HepG2 (cell line): Measurements from ENCODE around the gene PROC. TPM values are rescaled to one million over a fixed set of nuclear protein-coding genes. Genes with fewer than 3 reads are reported as not detected.

Source experiments
- KLF15 ChIP-seq: sonication (generic); formaldehyde crosslinking; IDR thresholded peaks from 2 replicates; pipeline ENCODE4 v1.8.1; 2023; ENCODE audit warnings: borderline replicate concordance, mild to moderate bottlenecking, inconsistent platforms, missing genetic modification reagents, mixed read lengths
- MAFF ChIP-seq: IDR thresholded peaks from 2 replicates; pipeline ENCODE4 v1.6.1; 2011; ENCODE audit warnings: low read depth, low read length, improper control_type of control experiment
- RNF219 ChIP-seq: sonication (generic); formaldehyde crosslinking; IDR thresholded peaks from 2 replicates; pipeline ENCODE4 v1.5.0; 2020; ENCODE audit warnings: mild to moderate bottlenecking, missing genetic modification reagents
- SKIL ChIP-seq: sonication (generic); formaldehyde crosslinking; IDR thresholded peaks from 2 replicates; pipeline ENCODE4 v1.8.0; 2022; ENCODE audit warnings: missing genetic modification reagents, mild to moderate bottlenecking, moderate library complexity, borderline replicate concordance
- STAT6 ChIP-seq: sonication (generic); formaldehyde crosslinking; IDR thresholded peaks from 2 replicates; pipeline ENCODE4 v1.4.0; 2020; ENCODE audit warnings: missing genetic modification reagents, mild to moderate bottlenecking, borderline replicate concordance
- ZBTB20 ChIP-seq: sonication (generic); formaldehyde crosslinking; IDR thresholded peaks from 2 replicates; pipeline ENCODE4 v1.8.1; 2023; ENCODE audit warnings: missing genetic modification reagents, low read depth, mild to moderate bottlenecking, borderline replicate concordance
- ZNF142 ChIP-seq: sonication (generic); formaldehyde crosslinking; IDR thresholded peaks from 2 replicates; pipeline ENCODE4 v1.4.0; 2020; ENCODE audit warnings: missing genetic modification reagents
- ZNF276 ChIP-seq: sonication (generic); formaldehyde crosslinking; IDR thresholded peaks from 2 replicates; pipeline ENCODE4 v1.4.0; 2020; ENCODE audit warnings: mild to moderate bottlenecking, low read depth, missing genetic modification reagents
- ZNF644 ChIP-seq: IDR thresholded peaks from 2 replicates; pipeline ENCODE4 v1.6.1; 2016; ENCODE audit warnings: low read depth
- polyA plus RNA-seq, 8 experiments: library from polyadenylated mRNA; depleted of rRNA in 3 of 8; stranded (reverse) in 7 of 8; unstranded in 1 of 8; fragments of >200 nt; fragmentation: Illumina TruSeq in 4 of 8; extraction: Trizol in 4 of 8; gene quantifications; 2 replicates each; pipeline versions ENCODE4 v1.2.1 to v1.2.3, GENCODE V29; 2011 to 2016; ENCODE audit warnings: low read depth in 4 of 8, missing spikeins in 1 of 8, mixed read lengths in 1 of 8; ENCODE audit not compliant: insufficient read depth in 1 of 8
- total RNA-seq, 5 experiments: library from RNA; depleted of rRNA; stranded (reverse); fragments of >200 nt; fragmentation: Illumina TruSeq; extraction: Trizol; gene quantifications; 2 replicates each; pipeline ENCODE4 v1.2.3, GENCODE V29; 2016; ENCODE audit warnings: low read depth in 1 of 5

The PROC gene
- total and polyA plus RNA-seq, 2 of the 13 experiments (the other 11 are each of a cell fraction or from before 2014, with no cell fraction given), result 134 to 185 TPM

- TF ChIP-seq ZNF142 (CRISPR knock-in tag) (no peak), KLF15 (CRISPR knock-in tag) (no peak), ZNF276 (CRISPR knock-in tag) (no peak), ZNF644 (CRISPR knock-in tag) (no peak), RNF219 (CRISPR knock-in tag) (no peak), MAFF (no peak), STAT6 (CRISPR knock-in tag) (no peak), SKIL (CRISPR knock-in tag) (no peak), ZBTB20 (CRISPR knock-in tag) (no peak)
These were observed 17.1 kb upstream of the PROC start (continued) for GRCh38 chr2:127400897-127401756.
